Muscle layer of duodenum (tissue), 2 donors: ENCODE results near the gene PITX1.

ENCODE experiments used
- H3K27ac ChIP-seq: one replicate; pipeline ENCODE4 v1.7.0; 2013; ENCODE audit warnings: mild to moderate bottlenecking, low read length
- H3K27me3 ChIP-seq: one replicate; pipeline ENCODE4 v1.7.0; 2013; ENCODE audit warnings: low read depth, mild to moderate bottlenecking, control low read depth, low read length
- H3K36me3 ChIP-seq, 2 donors: one replicate each; pipeline ENCODE4 v1.7.0; 2013; ENCODE audit warnings: low read length in 2 of 2, control low read depth in 1 of 2, mild to moderate bottlenecking in 1 of 2; ENCODE audit not compliant: insufficient read depth in 2 of 2, control insufficient read depth in 1 of 2
- H3K4me1 ChIP-seq, 2 donors: one replicate each; pipeline ENCODE4 v1.7.0; 2013; ENCODE audit warnings: low read length in 2 of 2, mild to moderate bottlenecking in 2 of 2, control low read depth in 1 of 2, moderate library complexity in 1 of 2; ENCODE audit not compliant: insufficient read depth in 2 of 2, control insufficient read depth in 1 of 2
- H3K4me3 ChIP-seq, 2 donors: one replicate each; pipeline ENCODE4 v1.7.0; 2013; ENCODE audit warnings: low read length in 2 of 2, low read depth in 1 of 2, mild to moderate bottlenecking in 1 of 2
- H3K9me3 ChIP-seq, 2 donors: one replicate each; pipeline ENCODE4 v1.7.0; 2013; ENCODE audit warnings: low read length in 2 of 2, control low read depth in 1 of 2, mild to moderate bottlenecking in 1 of 2; ENCODE audit not compliant: control insufficient read depth in 1 of 2
- donor health status: healthy.

Gene PITX1

DNA sequence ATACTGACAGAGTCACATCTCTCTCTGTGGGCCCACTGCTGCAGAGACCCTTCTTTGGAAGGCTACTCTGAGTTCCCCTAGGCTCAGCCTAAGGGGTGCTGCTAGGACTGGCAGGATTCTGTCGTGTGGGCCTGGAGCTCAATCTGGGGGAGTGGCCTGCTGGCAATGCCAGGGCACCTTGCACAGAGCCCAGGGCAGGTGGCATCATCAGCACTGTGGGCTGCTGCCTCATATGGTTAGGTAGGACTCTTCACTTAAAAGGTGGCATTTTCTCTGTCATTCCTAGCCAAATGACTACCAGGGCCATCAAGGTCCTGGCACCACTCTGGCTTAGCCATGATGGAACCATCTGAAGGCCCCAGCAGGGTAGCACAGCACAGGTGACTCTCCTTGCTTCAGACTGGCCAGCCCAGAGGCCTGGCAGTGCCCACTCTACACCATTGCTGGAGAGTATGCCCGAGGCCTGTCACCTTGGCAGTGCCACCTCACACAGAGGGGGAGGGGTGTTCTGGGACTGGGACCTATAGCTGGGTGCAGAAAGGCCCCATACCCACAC lies 21.9 kb downstream of the PITX1 start:
- Histone ChIP-seq H3K9me3 (no peaks in the 10 kb centered on the region), H3K27me3 (no peaks in the 10 kb centered on the region), H3K36me3 (no peaks in the 10 kb centered on the region), H3K27ac (no peak overlapping the region), H3K4me1 (peaks cover 0 to 7% of the 10 kb centered on the region in 2 donors), H3K4me3 (no peak overlapping the region)

DNA sequence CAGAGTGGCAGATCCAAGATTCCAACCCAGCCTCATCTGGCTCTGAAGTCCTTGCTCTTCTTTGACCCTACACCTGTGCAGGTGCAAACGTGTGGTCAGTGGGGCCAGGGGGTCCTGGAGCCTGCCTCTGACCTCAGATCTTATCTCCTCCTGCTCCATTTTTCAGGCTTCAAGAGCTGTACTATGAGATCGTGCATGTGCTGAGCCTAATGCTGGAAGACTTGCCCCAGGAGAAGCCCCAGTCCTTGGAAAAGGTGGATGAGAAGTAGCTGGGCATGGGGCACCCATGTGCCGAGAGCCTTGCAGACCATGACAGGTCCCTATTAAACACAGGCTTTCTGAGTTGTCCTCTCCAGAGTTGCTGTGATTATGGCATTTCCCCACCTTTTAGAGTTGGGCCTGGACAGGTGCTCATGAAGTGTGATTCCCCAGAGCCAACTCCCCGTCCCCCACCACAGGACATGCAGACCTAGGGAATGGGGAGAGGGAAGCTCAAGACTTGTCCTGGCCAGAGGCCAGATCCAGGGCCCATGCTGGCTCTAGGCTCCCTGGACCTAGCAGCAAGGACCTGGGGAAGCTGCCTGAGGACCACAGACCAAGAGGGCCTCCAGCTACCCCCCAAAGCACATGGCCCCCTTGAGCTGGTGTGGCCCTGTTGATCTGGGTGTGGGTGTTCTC lies 22.5 kb downstream of the PITX1 start:
- H3K36me3 ChIP-seq, result no peaks in the 10 kb centered on the region
- no peak overlapping the region for H3K4me3 ChIP-seq
- no peaks in the 10 kb centered on the region for H3K9me3 ChIP-seq
- H3K27me3 ChIP-seq, result no peaks in the 10 kb centered on the region
- H3K4me1 ChIP-seq, result peaks cover 0 to 7% of the 10 kb centered on the region in 2 donors
- H3K27ac ChIP-seq, result no peak overlapping the region

DNA sequence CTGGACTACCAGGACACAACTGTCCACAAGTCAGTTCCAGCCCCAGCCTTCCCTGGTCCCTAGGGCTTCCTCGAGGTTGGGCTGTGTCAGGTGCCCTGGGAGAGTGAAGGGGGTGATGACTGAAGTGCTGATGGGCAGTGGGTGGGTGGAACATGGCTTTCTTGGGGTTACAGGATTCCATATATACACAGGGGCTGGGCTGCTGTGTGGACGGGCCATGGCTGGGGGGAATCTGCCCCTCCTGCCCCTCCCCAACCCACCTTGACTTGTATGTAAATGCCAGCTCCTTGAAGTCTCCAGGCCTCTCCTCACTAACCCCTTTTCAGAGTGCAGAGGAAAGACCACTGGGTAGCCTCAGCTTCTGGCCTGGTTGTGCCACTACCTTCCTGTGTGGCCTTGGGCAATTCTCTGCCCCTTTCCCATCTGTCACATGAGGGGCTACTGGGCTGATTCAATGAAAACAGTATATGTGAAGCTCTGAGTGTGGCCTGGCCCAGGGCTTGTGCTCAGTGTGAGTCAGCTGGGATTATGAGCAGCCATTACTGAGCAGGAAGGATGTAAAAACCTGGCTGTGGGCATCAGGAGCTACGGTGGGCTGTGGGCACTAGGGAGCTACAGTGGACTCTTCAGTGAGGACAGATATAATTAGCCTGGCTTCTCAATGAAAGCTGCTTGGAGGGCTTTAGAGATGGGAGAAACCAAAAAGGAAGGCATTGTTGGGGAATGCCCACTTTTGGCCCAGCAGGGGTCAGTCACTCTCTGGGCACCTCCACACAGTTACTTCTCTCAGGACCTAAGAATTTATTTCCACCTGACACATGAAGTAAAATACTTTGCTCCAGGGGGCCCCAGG lies 23.3 kb downstream of the PITX1 start:
- peaks cover 0 to 7% of the 10 kb centered on the region in 2 donors for H3K4me1 ChIP-seq
- H3K36me3 ChIP-seq, result no peaks in the 10 kb centered on the region
- H3K9me3 ChIP-seq, result no peaks in the 10 kb centered on the region
- H3K27me3 ChIP-seq, result no peaks in the 10 kb centered on the region
- no peak overlapping the region for H3K27ac ChIP-seq
- H3K4me3 ChIP-seq, result no peak overlapping the region

DNA sequence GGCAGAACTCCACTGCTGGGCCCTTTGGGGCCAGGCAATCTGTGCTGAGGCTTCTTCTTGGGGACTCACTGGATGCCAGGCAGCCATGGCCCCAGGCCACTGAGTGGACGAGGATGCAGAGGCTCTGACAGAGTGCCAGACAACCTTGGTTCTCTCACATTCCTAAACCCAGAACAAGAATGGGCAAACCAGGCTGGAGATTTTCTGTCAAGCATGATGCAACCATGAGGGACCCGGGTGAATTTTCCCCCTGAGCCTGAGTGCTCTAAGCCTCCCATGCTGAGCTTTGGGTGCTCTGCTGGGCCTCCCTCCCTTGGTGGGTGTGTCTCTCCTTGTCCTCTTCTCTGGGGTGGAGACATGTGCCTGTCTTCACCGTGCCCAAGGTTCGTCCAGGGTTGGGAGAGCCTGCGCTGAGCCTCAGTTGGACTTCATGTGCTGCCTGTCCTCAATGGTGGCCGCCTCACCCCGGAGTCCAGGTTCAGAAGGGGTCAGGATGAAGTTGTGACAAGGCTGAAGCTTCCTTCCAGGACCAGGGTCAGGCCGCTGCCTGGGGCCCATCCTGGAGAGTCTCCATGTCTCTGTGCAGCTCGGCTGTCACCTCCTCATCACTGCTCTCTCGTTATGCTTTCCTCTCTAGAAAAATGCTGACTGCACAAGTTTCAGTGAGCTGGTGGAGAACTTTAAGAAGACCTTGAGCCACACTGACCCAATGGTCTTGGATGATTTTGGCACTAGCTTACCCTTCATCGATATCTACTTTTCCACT lies 24.1 kb downstream of the PITX1 start:
- no peaks in the 10 kb centered on the region for H3K9me3 ChIP-seq
- H3K27me3 ChIP-seq, result no peaks in the 10 kb centered on the region
- no peaks in the 10 kb centered on the region for H3K36me3 ChIP-seq

DNA sequence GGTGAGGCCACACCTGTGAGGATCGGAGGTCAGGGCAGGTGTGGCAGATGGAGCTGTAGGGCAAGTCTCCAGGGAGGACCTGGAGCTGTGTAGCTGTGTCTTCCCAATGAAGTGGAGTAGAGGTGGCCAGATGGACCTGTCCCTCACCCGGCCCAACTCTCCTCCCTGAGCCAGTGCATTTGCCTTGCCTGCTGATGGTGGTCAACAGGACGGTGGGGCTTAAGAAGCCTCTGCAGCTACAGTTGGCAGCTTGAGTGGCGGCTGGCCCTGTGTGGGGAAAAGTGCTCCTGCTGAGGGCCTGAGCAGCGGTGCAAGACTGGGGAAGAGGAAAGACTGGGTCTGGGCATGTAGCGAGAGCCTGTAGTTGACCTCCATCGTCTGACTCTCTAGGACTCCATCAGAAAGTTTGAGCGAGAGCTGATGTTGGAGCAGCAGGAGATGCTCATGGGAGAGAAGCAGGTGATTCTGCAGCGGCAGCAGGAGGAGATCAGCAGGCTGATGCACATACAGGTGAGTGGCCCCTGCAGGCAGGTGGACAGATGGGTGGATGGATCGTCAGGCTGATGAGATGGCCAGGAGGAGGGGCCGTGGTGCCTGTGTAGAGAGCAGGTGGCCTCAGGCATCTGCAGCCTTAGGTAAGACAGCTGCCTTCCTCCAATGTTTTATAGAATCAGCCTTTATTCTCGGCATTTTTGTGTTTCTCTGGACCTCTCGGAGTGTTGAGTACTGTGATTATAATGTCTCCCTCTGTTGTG lies 24.9 kb downstream of the PITX1 start:
- Histone ChIP-seq H3K27me3 (no peaks in the 10 kb centered on the region), H3K4me1 (peaks cover 0 to 2% of the 10 kb centered on the region in 2 donors), H3K36me3 (no peaks in the 10 kb centered on the region), H3K9me3 (no peaks in the 10 kb centered on the region), H3K4me3 (no peak overlapping the region), H3K27ac (no peak overlapping the region)

More for the DNA sequence above, 24.1 kb downstream of the PITX1 start:
- Histone ChIP-seq H3K4me1 (peaks cover 0 to 7% of the 10 kb centered on the region in 2 donors), H3K27ac (no peak overlapping the region), H3K4me3 (no peak overlapping the region)

DNA sequence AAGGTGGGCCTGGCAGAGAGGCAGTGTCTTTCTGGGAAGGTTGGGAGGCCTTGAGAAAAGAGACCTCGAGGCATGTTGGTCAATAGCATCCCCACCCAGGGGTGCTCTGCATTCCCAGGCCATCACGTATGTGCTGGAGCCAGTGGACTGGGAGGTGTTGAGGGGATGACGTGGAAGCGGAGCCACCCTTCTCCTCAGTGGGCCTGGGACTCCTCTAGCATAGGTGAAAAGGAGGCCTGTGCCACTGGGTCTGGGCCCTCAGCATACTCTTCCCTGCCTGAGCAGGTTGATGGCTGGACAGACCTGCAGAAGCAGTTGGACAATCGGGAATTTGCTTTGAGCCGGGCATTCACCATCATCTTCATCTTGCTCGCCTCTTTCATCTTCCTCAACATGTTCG lies 25.5 kb downstream of the PITX1 start:
- H3K9me3 ChIP-seq, result no peaks in the 10 kb centered on the region
- H3K4me1 ChIP-seq, result no peaks in the 10 kb centered on the region
- H3K27ac ChIP-seq, result no peak overlapping the region
- H3K27me3 ChIP-seq, result no peaks in the 10 kb centered on the region
- H3K36me3 ChIP-seq, result no peaks in the 10 kb centered on the region
- H3K4me3 ChIP-seq, result no peak overlapping the region

DNA sequence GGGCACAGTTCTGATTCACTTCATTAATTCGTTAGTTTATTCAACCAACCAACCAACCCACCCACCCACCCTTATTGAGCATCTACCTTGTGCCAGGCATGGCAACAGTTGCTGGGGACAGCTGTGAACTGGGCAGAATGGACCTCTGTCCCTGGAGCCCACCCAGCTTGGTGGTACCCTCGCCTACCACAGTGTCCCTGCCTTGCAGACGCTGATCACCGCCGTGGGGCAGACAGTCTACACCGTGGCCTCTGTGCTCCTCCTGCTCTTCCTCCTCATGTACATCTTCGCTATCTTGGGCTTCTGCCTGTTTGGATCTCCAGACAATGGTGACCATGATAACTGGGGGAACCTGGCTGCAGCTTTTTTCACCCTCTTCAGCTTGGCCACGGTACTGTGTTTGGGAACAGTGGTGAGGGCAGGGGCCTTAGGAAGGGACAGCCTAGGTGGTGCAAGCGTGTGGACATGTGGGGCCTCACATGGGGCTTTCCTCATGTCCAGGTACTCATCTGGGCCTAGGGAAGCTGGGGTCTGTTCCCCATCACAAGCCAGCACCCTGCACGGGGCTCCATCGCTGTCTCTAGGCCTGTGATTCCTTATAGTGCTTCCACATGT lies 26.2 kb downstream of the PITX1 start:
- no peak overlapping the region for H3K4me3 ChIP-seq
- no peaks in the 10 kb centered on the region for H3K36me3 ChIP-seq
- H3K27ac ChIP-seq, result no peak overlapping the region
- no peaks in the 10 kb centered on the region for H3K4me1 ChIP-seq
- H3K27me3 ChIP-seq, result no peaks in the 10 kb centered on the region
- H3K9me3 ChIP-seq, result no peaks in the 10 kb centered on the region

DNA sequence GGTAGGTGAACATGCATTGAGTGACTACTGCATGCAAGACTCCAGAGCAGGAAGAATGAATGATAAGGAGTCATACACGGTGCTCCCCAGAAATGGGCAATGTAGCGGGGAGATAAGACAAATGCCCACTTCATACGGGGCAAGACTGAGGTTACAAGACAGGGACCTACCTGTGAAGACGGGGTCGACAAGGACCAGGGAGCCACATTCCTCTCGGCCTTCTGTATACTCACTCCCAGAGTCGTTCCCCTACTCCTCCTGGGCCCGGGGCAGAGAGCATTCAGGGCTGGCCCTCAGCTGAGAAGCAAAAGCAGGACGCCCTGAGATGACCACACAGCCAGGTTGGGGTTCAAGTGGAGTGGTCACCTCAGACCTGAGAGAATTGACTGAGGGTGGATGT lies 26.7 kb downstream of the PITX1 start:
- no peaks in the 10 kb centered on the region for H3K36me3 ChIP-seq
- no peak overlapping the region for H3K27ac ChIP-seq
- H3K4me1 ChIP-seq, result no peaks in the 10 kb centered on the region
- H3K9me3 ChIP-seq, result no peaks in the 10 kb centered on the region
- H3K27me3 ChIP-seq, result no peaks in the 10 kb centered on the region
- H3K4me3 ChIP-seq, result no peak overlapping the region

DNA sequence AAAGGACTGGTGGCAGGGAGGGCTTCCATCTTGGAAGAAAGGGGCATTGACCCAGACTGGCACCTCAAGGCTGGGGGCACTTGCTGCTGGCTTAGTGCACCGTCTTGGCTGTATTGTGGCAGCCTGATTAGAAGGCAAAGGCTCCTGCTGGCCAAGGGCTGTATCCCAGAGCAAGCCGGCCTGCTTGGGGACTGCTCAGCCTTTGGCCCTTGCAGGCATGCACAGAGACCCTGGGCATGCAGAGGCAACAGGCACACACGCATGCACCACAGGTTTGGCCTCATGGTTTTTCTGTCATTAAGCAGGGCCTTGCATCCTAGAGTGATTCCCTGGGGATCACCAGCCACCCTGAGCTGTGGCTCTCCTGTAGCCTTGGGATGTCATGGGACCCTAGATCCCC lies 29.0 kb downstream of the PITX1 start:
- H3K27me3 ChIP-seq, result no peaks in the 10 kb centered on the region
- H3K27ac ChIP-seq, result no peak overlapping the region
- no peak overlapping the region for H3K4me3 ChIP-seq
- no peaks in the 10 kb centered on the region for H3K9me3 ChIP-seq
- no peaks in the 10 kb centered on the region for H3K4me1 ChIP-seq
- no peaks in the 10 kb centered on the region for H3K36me3 ChIP-seq

DNA sequence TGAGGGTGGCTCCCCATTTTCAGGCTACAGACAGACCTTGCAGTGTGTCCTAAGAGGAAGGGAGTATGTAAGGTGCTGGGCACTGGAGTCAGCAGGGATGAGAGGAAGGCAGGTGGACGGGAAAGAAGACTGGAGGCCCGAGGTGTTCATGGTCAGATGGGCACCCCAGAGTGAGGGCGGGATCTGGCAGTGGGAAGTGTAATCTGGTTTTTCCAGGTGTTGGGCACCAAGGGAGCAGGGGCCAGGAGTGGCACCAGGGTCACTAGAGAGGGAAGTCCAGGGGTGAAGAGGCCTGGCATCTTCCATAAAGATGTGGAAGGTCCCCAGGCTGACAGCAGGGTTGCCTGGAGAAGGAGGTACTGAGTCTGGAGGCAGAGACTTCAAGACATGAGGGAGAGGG lies 29.7 kb downstream of the PITX1 start:
- Histone ChIP-seq H3K27me3 (no peaks in the 10 kb centered on the region), H3K4me3 (no peak overlapping the region), H3K4me1 (no peaks in the 10 kb centered on the region), H3K36me3 (no peaks in the 10 kb centered on the region), H3K27ac (no peak overlapping the region), H3K9me3 (no peaks in the 10 kb centered on the region)
